ENCODE measurements around the gene NDUFV1. TPM values are rescaled to one million over a fixed set of nuclear protein-coding genes. Genes with fewer than 3 reads are reported as not detected.
"Not testable (repeated sequence)": the region's sequence is repeated elsewhere in the genome, so short reads cannot be mapped to it uniquely, and the experiment has no call there.

The NDUFV1 gene
- total RNA-seq, 1 donor from 2014 or later, result 126 TPM

DNA sequence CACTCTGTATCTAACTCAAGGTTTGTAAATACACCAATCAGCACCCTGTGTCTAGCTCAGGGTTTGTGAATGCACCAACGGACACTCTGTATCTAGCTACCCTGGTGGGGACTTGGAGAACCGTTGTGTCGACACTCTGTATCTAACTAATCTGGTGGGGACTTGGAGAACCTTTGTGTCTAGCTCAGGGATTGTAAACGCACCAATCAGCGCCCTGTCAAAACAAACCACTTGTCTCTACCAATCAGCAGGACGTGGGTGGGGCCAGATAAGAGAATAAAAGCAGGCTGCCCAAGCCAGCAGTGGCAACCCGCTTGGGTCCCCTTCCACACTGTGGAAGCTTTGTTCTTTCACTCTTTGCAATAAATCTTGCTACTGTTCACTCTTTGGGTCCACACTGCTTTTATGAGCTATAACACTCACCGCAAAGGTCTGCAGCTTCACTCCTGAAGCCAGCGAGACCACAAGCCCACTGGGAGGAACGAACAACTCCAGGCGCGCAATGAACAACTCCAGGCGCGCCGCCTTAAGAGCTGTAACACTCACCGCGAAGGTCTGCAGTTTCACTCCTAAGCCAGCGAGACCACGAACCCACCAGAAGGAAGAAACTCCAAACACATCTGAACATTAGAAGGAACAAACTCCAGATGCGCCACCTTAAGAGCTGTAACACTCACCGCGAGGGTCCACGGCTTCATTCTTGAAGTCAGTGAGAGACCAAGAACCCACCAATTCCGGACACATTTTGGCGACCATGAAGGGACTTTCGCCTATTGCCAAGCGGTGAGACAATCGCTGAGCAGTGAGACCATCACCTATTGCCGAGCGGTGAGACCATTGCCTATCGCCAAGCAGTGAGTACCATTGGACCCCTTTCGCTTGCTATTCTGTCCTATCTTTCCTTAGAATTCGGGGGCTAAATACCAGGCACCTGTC lies 13.2 kb downstream of the NDUFV1 start:
- intact Hi-C loops (cut with DNase I); ATAC-seq; DNase-seq (ENCODE audit: low spot score): not testable (repeated sequence)

DNA sequence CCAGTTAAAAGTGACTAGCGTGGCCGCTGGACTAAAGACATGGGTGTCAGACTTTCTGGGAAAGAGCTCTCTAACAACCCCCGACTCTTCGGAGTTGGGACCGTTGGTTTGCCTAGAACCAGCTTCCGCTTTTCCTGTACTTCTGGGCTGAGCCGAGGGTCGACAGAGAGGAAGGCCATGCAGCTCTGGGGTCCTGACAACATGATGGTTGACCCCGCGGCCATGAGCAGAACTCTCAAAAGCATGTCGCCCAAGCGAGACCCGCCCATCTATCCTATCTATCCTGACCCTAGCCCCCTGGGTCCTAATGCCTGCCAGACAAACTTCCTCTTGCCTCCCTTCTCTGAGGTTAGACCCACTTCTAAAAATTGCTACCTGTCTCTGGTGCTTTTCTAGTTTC lies 13.9 kb downstream of the NDUFV1 start:
- ATAC-seq; intact Hi-C loops (cut with DNase I); DNase-seq (ENCODE audit: low spot score): not testable (repeated sequence)

DNA sequence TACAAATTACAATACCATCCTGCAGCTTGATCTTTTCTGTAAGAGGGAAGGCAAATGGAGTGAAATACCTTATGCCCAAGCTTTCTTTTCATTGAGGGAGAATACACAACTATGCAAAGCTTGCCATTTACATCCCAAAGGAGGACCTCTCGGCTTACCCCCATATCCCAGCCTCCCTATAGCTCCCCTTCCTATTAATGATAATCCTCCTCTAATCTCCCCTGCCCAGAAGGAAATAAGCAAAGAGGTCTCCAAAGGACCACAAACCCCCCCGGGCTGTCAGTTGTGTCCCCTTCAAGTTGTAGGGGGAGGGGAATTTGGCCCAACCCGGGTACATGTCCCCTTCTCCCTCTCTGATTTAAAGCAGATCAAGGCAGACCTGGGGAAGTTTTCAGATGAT lies 15.2 kb downstream of the NDUFV1 start:
- intact Hi-C loops (cut with DNase I); ATAC-seq; DNase-seq (ENCODE audit: low spot score): not testable (repeated sequence)

DNA sequence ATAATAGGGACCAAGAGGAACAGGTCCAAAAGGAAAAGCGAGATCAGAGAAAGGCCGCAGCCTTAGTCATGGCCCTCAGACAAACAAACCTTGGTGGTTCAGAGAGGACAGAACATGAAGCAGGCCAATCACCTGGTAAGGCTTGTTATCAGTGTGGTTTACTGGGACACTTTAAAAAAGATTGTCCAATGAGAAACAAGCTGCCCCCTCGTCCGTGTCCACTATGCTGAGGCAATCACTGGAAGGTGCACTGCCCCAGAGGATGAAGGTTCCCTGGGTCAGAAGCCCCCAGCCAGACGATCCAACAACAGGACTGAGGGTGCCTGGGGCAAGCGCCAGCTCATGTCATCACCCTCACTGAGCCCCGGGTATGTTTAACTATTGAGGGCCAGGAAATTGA lies 16.2 kb downstream of the NDUFV1 start:
- DNase-seq (ENCODE audit: low spot score); ATAC-seq; intact Hi-C loops (cut with DNase I): not testable (repeated sequence)

DNA sequence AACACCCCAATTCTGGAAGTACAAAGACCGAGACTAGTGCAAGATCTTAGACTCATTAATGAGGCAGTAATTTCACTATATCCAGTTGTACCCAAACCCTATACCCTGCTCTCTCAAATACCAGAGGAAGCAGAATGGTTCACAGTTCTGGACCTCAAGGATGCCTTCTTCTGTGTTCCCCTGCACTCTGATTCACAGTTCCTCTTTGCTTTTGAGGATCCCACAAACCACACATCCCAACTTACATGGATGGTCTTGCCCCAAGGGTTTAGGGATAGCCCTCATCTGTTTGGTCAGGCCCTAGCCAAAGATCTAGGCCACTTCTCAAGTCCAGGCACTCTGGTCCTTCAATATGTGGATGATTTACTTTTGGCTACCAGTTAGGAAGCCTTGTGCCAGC lies 17.1 kb downstream of the NDUFV1 start:
- DNase-seq (ENCODE audit: low spot score); ATAC-seq; intact Hi-C loops (cut with DNase I): not testable (repeated sequence)

DNA sequence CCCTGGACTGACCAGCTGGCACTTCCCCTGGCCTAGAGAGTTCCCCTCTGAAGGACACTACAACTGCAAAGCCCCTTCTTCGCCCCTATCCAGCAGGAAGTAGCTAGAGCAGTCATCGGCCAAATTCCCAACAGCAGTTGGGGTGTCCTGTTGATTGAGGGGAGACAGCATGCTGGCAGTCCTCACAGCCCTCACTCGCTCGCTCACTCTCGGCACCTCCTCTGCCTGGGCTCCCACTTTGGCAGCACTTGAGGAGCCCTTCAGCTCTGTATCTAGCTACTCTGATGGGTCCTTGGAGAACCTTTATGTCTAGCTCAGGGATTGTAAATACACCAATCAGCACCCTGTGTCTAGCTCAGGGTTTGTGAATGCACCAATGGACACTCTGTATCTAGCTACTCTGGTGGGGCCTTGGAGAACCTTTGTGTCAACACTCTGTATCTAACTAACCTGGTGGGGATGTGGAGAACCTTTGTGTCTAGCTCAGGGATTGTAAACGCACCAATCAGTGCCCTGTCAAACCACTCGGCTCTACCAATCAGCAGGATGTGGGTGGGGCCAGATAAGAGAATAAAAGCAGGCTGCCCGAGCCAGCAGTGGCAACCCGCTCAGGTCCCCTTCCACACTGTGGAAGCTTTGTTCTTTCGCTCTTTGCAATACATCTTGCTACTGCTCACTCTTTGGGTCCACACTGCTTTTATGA lies 19.5 kb downstream of the NDUFV1 start:
- DNase-seq (ENCODE audit: low spot score); ATAC-seq; intact Hi-C loops (cut with DNase I): not testable (repeated sequence)

DNA sequence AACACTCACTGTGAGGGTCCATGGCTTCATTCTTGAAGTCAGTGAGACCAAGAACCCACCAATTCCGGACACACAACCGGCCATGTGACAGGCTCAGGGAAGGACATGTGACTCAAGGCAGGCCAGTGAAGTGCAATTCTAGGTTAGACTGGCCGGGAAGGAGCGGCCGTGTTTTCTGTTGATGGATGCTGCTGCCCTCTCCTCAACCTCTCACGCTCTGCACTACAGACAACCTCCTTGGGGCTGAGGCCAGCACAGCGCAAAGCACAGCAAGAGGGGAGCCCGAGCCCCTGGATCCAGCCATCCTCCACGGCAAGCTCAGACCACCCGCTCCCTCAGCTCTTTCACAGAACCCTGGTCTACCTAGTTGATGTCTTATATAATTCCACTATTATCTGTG lies 20.2 kb downstream of the NDUFV1 start:
- no peak for DNase-seq (ENCODE audit: low spot score)
- intact Hi-C loops (cut with DNase I), result loop anchor here (1.0 kb wide), 1 partner anchor 42 kb away; no protein-coding TSS in a partner anchor
- no peak for ATAC-seq

DNA sequence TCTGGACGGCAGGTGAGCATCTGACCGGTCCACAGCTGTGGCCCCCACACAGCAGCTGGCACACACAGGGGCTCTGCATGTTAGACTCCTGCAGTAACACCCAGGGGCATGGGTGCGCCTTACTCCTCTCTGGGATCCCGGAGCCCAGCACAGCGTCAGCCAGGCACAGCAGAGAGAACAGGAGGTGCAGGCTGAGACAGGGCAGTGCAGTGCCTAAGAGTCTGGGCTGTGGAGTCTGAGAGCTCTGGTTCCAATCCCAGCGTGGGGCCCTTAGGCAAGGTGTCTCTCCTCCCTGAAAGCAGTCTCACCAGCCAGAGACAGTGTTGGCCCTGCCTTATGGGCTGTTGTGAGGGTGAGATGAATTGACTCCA lies 20.7 kb downstream of the NDUFV1 start:
- DNase-seq (ENCODE audit: low spot score) (peak; percentile 51), ATAC-seq (no peak)
- intact Hi-C loops (cut with DNase I), result loop anchor here (1.0 kb wide), 1 partner anchor 42 kb away; no protein-coding TSS in a partner anchor

DNA sequence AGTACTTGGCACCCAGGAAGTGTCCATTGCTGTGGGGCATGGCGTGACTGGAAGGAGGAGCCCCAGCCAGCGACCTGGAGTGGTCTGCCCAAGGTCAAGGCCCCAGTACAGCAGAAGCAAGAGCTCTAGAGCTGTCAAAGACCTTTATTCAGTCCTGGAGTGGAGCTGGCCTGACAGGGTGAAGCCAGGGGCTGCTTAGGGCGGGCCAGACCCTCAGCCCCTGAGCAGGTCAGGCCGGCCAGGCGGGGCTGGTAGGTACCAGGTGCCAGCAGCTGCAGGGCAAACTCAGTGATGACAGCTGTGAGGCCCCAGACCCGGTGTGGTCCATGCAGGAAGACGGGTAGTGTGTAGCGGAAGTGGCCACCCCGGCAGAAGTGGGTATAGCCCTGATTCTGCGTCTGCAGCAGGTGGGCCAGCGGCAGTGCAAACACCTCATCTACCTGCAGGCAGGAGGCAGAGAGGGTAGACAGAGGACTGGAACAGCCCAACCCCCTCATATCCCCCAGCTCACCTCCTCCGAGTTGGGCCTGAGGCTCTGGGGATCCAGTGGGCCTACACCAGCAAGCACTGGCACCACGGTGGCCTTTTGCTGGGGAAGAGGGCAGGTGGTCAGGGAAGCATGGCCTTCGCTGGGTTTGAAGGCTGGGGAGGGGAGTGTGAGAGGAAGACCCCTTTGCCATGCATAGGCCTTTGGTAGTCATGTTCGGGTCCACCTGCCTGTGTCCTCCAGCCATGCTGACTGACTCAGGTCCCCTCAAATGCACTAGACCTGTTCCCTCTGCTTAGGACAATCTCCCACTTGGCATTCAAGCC lies 21.3 kb downstream of the NDUFV1 start:
- intact Hi-C loops (cut with DNase I), result loop anchor here (1.0 kb wide), 1 partner anchor 43 kb away; no protein-coding TSS in a partner anchor
- ATAC-seq (no peak), DNase-seq (ENCODE audit: low spot score) (peak; percentile 58)

DNA sequence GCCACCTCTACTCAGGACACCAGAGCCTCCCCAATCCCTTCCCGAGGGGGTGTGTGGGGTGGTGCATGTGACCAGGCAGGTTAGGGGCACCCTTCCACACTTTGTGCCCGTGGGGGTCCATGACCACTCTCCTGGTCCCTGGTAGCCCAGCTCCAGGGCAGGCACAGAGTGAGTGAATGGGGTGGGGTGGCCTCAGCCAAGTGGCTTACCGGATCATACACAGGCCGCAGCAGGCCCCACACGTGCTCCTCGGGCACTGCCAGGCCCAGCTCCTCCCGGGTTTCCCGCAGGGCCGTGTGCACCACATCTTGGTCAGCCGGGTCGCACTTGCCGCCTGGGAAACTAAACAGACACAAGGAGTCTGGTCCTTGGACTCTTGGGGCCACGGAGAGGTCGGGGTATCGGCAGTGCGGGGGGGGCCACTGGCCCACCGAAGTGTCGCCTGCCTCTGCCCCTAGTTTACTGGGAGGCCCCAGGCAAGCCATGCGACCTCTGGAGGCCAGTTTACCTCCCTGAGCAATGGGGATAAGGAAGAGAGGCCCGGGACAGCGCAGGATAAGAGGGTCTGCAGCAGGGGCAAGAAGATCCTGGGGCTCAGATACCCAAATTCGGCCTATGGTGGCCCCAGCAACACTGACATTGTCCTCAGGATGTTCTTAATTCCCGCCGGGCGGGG lies 22.1 kb downstream of the NDUFV1 start:
- ATAC-seq, result no peak
- peak; percentile 65 for DNase-seq (ENCODE audit: low spot score)
- intact Hi-C loops (cut with DNase I), result no loop called here

DNA sequence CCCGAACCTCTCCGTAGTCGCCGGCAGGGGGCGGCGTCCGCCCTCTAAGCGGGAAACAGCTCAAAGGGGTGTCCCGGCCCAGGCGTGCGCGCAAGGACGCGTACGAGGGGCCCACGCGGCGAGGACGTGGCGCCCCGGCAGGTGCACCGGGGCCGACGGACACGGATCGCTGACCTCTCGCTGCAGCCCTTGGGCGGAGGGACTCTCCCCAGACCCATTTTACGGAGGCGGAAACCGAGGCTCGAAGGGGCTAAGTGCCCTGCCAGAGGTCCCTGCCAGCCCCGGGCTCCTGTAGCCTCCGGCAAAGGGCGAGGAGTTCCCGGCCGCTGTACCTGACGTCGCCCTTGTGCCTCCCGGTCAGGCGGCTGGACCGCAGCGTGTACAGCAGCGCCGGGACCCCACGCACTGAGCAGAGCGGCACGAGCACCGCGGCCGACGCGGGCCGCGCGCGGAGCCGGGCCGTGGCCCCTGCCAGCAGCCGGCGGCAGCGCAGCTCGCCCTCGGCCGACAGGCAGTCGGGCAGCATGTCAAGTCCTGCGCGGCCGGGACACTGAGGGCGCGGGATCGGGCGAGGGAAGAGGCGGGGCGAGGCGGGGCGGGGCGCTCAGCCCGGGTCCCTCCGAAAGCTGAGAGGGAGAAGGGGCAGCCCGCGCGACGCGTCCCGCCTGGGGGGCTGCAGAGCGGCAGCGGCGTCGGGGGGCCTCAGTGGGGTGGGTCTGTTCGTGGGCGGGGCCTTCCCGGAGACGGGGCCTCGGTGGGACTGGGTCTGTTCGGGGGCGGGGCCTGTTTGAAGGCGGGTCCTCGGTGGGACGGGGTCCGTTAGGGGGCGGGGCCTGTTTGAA lies 22.9 kb downstream of the NDUFV1 start, which contains the start of gene NUDT8:
Gene NUDT8, minus strand, starts transcription at position 552 of the 842 bp plus-strand sequence. Its CDS starts 26 bp downstream, at position 526.
- peak; percentile 64 for ATAC-seq
- intact Hi-C loops (cut with DNase I), result no loop called here
- DNase-seq (ENCODE audit: low spot score), result peak; percentile 93

DNA sequence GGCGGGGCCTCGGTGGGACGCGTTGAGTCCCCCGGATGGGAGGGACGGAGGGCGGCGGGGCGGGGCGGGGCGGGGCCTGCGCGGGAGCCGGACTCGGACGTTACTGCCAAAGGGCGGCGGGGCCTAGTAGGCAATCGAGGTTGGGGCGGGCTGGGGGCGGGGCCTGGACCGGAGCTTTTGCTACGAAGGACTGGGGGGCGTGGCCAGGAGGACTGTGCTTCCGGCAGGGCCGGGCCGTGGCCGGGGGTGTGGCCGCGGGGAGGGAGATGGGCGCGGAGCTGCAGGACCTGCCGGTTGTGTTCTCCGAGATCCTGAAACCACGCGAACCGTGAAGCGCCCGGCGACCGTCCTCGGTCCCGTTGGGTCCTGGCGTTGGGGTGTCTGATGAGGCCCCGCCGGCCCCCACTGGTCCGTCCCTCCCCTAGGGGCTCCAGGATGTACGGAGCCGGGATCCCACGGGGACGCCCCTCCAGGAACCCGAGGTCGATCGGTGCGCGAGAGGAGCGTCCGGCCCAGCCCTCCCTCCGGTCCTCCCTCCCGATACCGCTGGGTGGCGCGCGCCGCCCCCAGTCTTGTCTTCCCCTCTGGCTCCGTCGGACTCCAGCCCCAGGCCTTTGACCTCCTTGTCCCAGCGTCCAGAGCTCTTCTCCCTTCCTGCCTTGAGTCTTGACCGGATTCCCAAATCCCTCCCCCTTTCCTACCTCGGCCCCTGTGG lies 23.6 kb downstream of the NDUFV1 start:
- ATAC-seq, result peak; percentile 94
- peak; percentile 100 for DNase-seq (ENCODE audit: low spot score)
- intact Hi-C loops (cut with DNase I), result no loop called here

DNA sequence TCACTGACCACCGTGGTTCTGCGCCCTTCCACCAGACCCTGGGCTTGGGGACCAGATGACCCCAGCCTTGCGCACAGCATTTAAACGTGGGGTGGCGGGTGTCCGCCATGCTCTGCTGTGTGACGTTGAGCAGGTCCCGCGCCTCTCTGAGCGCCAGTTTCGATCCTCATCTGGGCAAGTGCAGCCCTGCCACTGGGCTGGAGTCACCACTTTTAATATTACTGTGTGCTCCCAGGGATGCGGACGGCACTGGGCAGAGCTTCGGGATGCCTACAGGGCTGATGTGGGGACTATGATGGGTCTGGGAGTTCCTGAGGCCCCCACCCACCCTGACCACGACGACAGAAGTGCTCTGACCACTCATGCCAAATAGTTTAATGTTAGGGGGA lies 24.2 kb downstream of the NDUFV1 start:
- ATAC-seq (no peak), DNase-seq (ENCODE audit: low spot score) (no peak)
- intact Hi-C loops (cut with DNase I), result no loop called here

DNA sequence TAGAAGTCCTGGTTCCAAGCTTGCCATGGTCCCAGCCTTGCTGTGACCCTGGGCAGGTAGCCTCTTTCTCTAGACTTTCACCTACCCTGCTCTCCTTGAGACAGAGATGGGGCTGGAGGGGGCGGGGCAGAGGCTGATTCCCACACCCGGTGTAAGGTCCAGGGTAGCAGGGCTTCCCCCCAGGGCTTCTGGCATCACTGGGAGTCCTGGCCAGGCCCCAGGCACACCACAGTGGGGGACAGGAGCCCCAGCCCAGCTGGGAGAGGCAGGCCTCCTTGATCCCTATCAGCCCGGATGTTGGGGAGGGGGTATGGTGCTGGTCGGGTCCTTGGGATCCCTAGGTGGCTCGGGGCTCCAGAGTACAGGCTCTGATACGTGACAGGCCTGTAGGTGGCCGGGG lies 24.7 kb downstream of the NDUFV1 start:
- DNase-seq (ENCODE audit: low spot score), result peak; percentile 64
- intact Hi-C loops (cut with DNase I), result no loop called here
- ATAC-seq, result no peak

DNA sequence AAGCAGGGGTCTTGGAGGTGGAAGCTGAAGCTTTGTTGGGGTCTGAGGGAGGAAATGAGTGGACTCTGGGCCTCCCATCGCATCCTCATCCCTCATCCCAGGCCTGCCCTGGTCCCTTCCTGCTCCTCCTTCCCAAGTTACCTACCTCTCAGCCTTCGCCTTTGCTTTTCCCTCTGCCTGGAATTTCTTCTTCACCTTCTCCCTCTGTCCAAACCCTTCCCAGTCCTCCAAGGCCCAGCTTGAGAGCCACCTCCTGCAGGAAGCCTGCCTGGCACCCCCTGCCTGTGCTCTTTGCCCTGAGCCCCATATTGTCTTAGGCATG lies 25.1 kb downstream of the NDUFV1 start:
- intact Hi-C loops (cut with DNase I), result no loop called here
- DNase-seq (ENCODE audit: low spot score) (no peak), ATAC-seq (no peak)

DNA sequence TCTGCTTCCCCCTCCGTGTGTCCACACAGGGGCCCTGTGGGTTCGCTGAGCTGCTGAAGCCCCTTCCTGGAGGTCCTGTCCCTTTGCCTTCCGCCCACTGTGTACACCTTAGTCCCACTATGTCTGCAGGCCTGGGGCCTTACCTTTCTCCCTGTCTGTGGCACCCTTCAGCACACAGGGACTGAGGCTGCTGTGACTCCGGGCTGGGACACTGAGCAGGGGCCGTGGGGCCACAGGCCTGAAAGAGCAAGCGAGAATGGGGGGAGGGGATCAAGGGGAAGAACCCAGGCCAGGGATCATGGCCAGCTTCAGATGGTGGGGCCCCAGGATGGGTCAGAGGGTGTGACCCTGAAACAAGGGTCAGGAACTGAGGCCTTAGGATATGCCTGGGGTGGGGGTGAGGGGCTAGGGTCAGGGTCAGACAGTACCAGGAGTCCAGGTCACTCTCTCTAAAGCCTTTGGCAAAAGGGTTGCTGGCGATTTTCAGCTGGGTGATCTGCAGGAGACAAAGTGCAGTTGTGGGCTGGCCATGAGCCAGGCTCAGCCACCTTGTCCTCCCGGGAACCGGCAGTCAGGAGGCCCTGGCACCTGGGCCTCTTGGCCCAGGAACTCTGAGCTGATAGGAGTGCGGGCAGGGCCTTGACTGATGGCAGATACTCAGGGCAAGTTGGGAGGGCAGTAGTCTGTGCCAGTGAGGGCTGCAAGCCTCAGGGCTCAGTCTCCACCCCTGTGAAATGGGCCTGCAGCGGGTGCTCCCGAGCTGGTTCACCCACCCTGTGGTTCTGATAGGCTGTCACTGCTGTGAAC lies 25.6 kb downstream of the NDUFV1 start:
- no peak for ATAC-seq
- DNase-seq (ENCODE audit: low spot score), result peak; percentile 58
- intact Hi-C loops (cut with DNase I), result no loop called here
